Mucosa of descending colon (tissue), 3 donors: ENCODE results near the gene NLRP6. TPM values are rescaled to one million over a fixed set of nuclear protein-coding genes. Genes with fewer than 3 reads are reported as not detected.
A peak's percentile ranks its signal among the peaks of the same experiment; 100 is the strongest.
"Not testable (repeated sequence)": the region's sequence is repeated elsewhere in the genome, so short reads cannot be mapped to it uniquely, and the experiment has no call there.

ENCODE experiments used
- ATAC-seq: fragments of 200-7000 bp; cut with Tn5 transposase; one replicate; pipeline ENCODE4 v1.9.1; 2020; ENCODE audit warnings: mild to moderate bottlenecking, moderate library complexity
- DNase-seq, 3 donors: peaks; one replicate each; pipeline ENCODE4 v3.0.0-alpha.2; 2020
- H3K36me3 ChIP-seq: fragments of 200-600 bp; one replicate; pipeline ENCODE4 v1.8.0; 2021; ENCODE audit warnings: low read depth, mild to moderate bottlenecking
- H3K4me1 ChIP-seq: fragments of 200-600 bp; one replicate; pipeline ENCODE4 v1.8.0; 2021; ENCODE audit warnings: low read depth, mild to moderate bottlenecking
- H3K4me3 ChIP-seq: fragments of 200-600 bp; one replicate; pipeline ENCODE4 v1.8.0; 2021; ENCODE audit warnings: mild to moderate bottlenecking
- H3K9me3 ChIP-seq: fragments of 200-600 bp; one replicate; pipeline ENCODE4 v1.8.0; 2021; ENCODE audit warnings: mild to moderate bottlenecking
- CTCF ChIP-seq: fragments of 200-600 bp; IDR thresholded peaks from one replicate; pipeline ENCODE4 v1.8.0; 2022; ENCODE audit warnings: antibody characterized with exemption, mild to moderate bottlenecking
- intact Hi-C, 2 donors: fragments of 100-400 bp; cut with DNase I in 1 of 2; cut with micrococcal nuclease in 1 of 2; formaldehyde crosslinking; loops; one replicate each; pipeline versions ENCODE4 v1.11.0 to v1.11.1; 2022; cut with DNase I, micrococcal nuclease
- total RNA-seq, 3 donors: library from RNA; stranded (reverse); fragmentation: NEBNext Ultra II Directional in 2 of 3; extraction: Animal tissue kit (Norgen Biotek cat#: 25700) in 2 of 3; gene quantifications; one replicate each; pipeline versions ENCODE4 v1.2.1 to v1.2.4, GENCODE V29; 2021 to 2023
- donor health status: DM: no; HTN: no; CAD: no; lungs with moderate emphysema.
- donor health status: DM: no; HTN: no; CAD: no.
- donor health status: DM: no; HTN: yes; CAD: no.

The NLRP6 gene
- total RNA-seq, 3 donors from 2014 or later, result 0.66 to 2.6 (median 0.72) TPM

GRCh38 chr11:257766-258493, 20.3 kb upstream of the NLRP6 start:
- no peaks in the 10 kb centered on the region for H3K9me3 ChIP-seq
- no peak for TF ChIP-seq CTCF
- DNase-seq (no peak), ATAC-seq (no peak)
- no peaks in the 10 kb centered on the region for H3K36me3 ChIP-seq
- intact Hi-C loops, result no loop called here
- no peaks in the 10 kb centered on the region for H3K4me1 ChIP-seq
- no peak overlapping the region for H3K4me3 ChIP-seq

- no peak for ATAC-seq
- no peaks in the 10 kb centered on the region for H3K36me3 ChIP-seq
- H3K4me1 ChIP-seq, result no peaks in the 10 kb centered on the region
- intact Hi-C loops, result no loop called here
- no peak for TF ChIP-seq CTCF
- DNase-seq, result no peak
- no peak overlapping the region for H3K4me3 ChIP-seq
- no peaks in the 10 kb centered on the region for H3K9me3 ChIP-seq
Observed at GRCh38 chr11:259413-259812, 18.8 kb upstream of the NLRP6 start.

- no peak for ATAC-seq
- no peaks in the 10 kb centered on the region for H3K4me1 ChIP-seq
- no peaks in the 10 kb centered on the region for H3K9me3 ChIP-seq
- TF ChIP-seq CTCF, result no peak
- no peak for DNase-seq
- no peak overlapping the region for H3K4me3 ChIP-seq
- intact Hi-C loops, result no loop called here
- no peaks in the 10 kb centered on the region for H3K36me3 ChIP-seq
Observed at GRCh38 chr11:261624-262023, 16.6 kb upstream of the NLRP6 start.

- DNase-seq (no peak), ATAC-seq (peak; percentile 36)
- no peak overlapping the region for H3K4me3 ChIP-seq
- no peaks in the 10 kb centered on the region for H3K9me3 ChIP-seq
- H3K36me3 ChIP-seq, result no peaks in the 10 kb centered on the region
- intact Hi-C loops, result no loop called here
- no peaks in the 10 kb centered on the region for H3K4me1 ChIP-seq
- no peak for TF ChIP-seq CTCF
Observed at GRCh38 chr11:266676-267439, 11.3 kb upstream of the NLRP6 start.

- H3K4me3 ChIP-seq, result no peak overlapping the region
- no peaks in the 10 kb centered on the region for H3K36me3 ChIP-seq
- no peaks in the 10 kb centered on the region for H3K4me1 ChIP-seq
- no peak for TF ChIP-seq CTCF
- DNase-seq (peak; percentile 56 to 82 (median 65)), ATAC-seq (peak; percentile 71)
- H3K9me3 ChIP-seq, result no peaks in the 10 kb centered on the region
- intact Hi-C loops, result no loop called here
Observed at GRCh38 chr11:267491-267994, 10.7 kb upstream of the NLRP6 start.

GRCh38 chr11:268716-269145, 9.5 kb upstream of the NLRP6 start:
- DNase-seq (peak; percentile 68 to 86 (median 74)), ATAC-seq (peak; percentile 71)
- H3K36me3 ChIP-seq, H3K9me3 ChIP-seq, H3K4me1 ChIP-seq, H3K4me3 ChIP-seq, intact Hi-C loops: not testable (repeated sequence)
